ENCODE measurements around the gene LYRM9.
"Not testable (repeated sequence)": the region's sequence is repeated elsewhere in the genome, so short reads cannot be mapped to it uniquely, and the experiment has no call there.

LYRM9 gene

GRCh38 chr17:27845264-27846041, 47.7 kb downstream of the LYRM9 start:
- no peak for DNase-seq (ENCODE audit: low read depth in 1 of 2, low spot score in 1 of 2)

GRCh38 chr17:27840688-27841087, 52.5 kb downstream of the LYRM9 start:
- no peak for DNase-seq (ENCODE audit: low read depth in 1 of 2, low spot score in 1 of 2)

GRCh38 chr17:27840406-27840678, 52.8 kb downstream of the LYRM9 start:
- DNase-seq (ENCODE audit: low read depth in 1 of 2, low spot score in 1 of 2) = not testable (repeated sequence)

GRCh38 chr17:27839571-27840405, 53.4 kb downstream of the LYRM9 start:
- not testable (repeated sequence) for DNase-seq (ENCODE audit: low read depth in 1 of 2, low spot score in 1 of 2)

GRCh38 chr17:27838607-27839006, 54.6 kb downstream of the LYRM9 start:
- DNase-seq (ENCODE audit: low read depth in 1 of 2, low spot score in 1 of 2) = not testable (repeated sequence)

GRCh38 chr17:27837769-27838168, 55.4 kb downstream of the LYRM9 start:
- DNase-seq (ENCODE audit: low read depth in 1 of 2, low spot score in 1 of 2) = not testable (repeated sequence)

- DNase-seq (ENCODE audit: low read depth in 1 of 2, low spot score in 1 of 2) = no peak
Observed at GRCh38 chr17:27836651-27837050, 56.5 kb downstream of the LYRM9 start.

GRCh38 chr17:27834571-27834970, 58.6 kb downstream of the LYRM9 start:
- no peak for DNase-seq (ENCODE audit: low read depth in 1 of 2, low spot score in 1 of 2)

GRCh38 chr17:27832831-27833230, 60.3 kb downstream of the LYRM9 start:
- no peak for DNase-seq (ENCODE audit: low read depth in 1 of 2, low spot score in 1 of 2)

GRCh38 chr17:27829888-27830287, 63.3 kb downstream of the LYRM9 start:
- not testable (repeated sequence) for DNase-seq (ENCODE audit: low read depth in 1 of 2, low spot score in 1 of 2)

GRCh38 chr17:27829143-27829711, 63.9 kb downstream of the LYRM9 start:
- DNase-seq (ENCODE audit: low read depth in 1 of 2, low spot score in 1 of 2) = not testable (repeated sequence)
